Omental fat pad (tissue), 4 donors: Measurements from ENCODE around the gene FKRP. TPM values are rescaled to one million over a fixed set of nuclear protein-coding genes. Genes with fewer than 3 reads are reported as not detected.

Experiments used
- ATAC-seq: fragments of 150-250 bp; one replicate; pipeline ENCODE4 v1.9.1; 2016; ENCODE audit warnings: mild to moderate bottlenecking, moderate library complexity; ENCODE audit not compliant: low FRiP score
- DNase-seq: peaks from one replicate; pipeline ENCODE4 v3.0.0-alpha.2; 2019; ENCODE audit warnings: low spot score
- CTCF ChIP-seq, 3 donors: fragments of 450-650 bp; IDR thresholded peaks; one replicate each; pipeline ENCODE4 v1.5.1; 2016 to 2017; ENCODE audit warnings: antibody characterized with exemption in 3 of 3, mild to moderate bottlenecking in 3 of 3, moderate library complexity in 2 of 3
- total RNA-seq, 4 donors: library from RNA; depleted of rRNA; stranded (reverse); fragments of >200 nt; gene quantifications; one replicate each; pipeline ENCODE4 v1.1.0, GENCODE V29; 2016

Gene FKRP
- total RNA-seq, 4 donors from 2014 or later: 9.2 to 20.5 (median 13.9) TPM

- DNase-seq (peak; percentile 63), ATAC-seq (peak; percentile 49)
- TF ChIP-seq CTCF (IDR thresholded peaks at IDR 0.05): peak in 1 of 3 donors; percentile 60
Measured at GRCh38 chr19:46728693-46729339, 17.0 kb upstream of the FKRP start.

- TF ChIP-seq CTCF (IDR thresholded peaks at IDR 0.05): no peak
- DNase-seq (no peak), ATAC-seq (no peak)
Measured at GRCh38 chr19:46729696-46730095, 16.2 kb upstream of the FKRP start.

- TF ChIP-seq CTCF (IDR thresholded peaks at IDR 0.05): no peak
- ATAC-seq (no peak), DNase-seq (no peak)
Measured at GRCh38 chr19:46730187-46730586, 15.7 kb upstream of the FKRP start.

DNA sequence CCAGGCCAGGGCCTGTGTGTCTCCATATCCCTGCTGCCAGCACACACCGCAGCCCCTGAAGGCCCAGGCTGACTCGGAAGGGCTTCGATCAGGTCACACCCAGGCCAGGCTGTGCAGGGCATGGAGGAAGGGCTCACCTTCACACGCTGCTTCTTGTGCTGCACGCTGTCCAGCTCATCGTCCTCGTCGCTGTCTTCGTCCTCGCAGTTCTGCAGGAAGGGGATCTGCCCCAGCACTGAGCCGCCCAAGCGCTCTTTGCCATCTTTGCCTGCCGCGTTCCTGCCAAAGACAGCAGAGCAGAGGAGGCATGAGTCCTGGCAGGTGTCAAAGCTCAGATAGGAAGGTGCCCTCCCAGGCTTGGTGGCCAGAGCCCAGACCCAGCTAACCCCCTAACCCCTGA is 15.3 kb upstream of the FKRP start:
- no peak for TF ChIP-seq CTCF (IDR thresholded peaks at IDR 0.05)
- ATAC-seq: no peak
- DNase-seq: no peak

GRCh38 chr19:46731007-46731501 is 14.8 kb upstream of the FKRP start:
- DNase-seq (no peak), ATAC-seq (no peak)
- TF ChIP-seq CTCF (IDR thresholded peaks at IDR 0.05): no peak

DNA sequence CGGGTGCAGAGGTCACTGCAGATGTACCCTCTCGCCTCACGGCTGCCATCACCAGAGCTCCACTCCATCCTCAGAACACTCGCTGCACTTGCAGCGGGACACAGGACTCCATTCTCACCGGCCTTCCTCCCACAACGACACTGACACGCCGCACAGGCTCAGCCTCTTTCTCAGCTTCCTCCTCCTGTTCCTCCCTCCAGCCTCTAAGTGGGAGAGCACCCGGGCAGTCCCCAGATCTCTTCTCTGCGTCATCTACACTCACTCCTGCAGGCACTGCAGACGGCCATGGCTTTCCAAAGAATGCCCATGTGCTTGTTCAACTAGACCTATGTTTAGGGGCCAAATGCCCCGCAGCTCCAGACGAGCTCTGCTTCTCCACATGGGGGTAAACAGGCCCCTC is 14.3 kb upstream of the FKRP start:
- TF ChIP-seq CTCF (IDR thresholded peaks at IDR 0.05): no peak
- DNase-seq (no peak), ATAC-seq (no peak)
